HG03095 (cell line): ENCODE results near the gene CTNND1.
"Not testable (repeated sequence)": the region's sequence is repeated elsewhere in the genome, so short reads cannot be mapped to it uniquely, and the experiment has no call there.

ENCODE experiments used
- ATAC-seq: cut with Tn5 transposase; IDR thresholded peaks from one replicate; pipeline ENCODE4 v1.9.1; 2021; ENCODE audit warnings: moderate library complexity; ENCODE audit not compliant: unreplicated experiment

CTNND1 gene, protein sequence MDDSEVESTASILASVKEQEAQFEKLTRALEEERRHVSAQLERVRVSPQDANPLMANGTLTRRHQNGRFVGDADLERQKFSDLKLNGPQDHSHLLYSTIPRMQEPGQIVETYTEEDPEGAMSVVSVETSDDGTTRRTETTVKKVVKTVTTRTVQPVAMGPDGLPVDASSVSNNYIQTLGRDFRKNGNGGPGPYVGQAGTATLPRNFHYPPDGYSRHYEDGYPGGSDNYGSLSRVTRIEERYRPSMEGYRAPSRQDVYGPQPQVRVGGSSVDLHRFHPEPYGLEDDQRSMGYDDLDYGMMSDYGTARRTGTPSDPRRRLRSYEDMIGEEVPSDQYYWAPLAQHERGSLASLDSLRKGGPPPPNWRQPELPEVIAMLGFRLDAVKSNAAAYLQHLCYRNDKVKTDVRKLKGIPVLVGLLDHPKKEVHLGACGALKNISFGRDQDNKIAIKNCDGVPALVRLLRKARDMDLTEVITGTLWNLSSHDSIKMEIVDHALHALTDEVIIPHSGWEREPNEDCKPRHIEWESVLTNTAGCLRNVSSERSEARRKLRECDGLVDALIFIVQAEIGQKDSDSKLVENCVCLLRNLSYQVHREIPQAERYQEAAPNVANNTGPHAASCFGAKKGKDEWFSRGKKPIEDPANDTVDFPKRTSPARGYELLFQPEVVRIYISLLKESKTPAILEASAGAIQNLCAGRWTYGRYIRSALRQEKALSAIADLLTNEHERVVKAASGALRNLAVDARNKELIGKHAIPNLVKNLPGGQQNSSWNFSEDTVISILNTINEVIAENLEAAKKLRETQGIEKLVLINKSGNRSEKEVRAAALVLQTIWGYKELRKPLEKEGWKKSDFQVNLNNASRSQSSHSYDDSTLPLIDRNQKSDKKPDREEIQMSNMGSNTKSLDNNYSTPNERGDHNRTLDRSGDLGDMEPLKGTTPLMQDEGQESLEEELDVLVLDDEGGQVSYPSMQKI

GRCh38 chr11:57761301-57762234 lies at the start of gene CTNND1:
CTNND1 (plus strand) TSS chr11:57761802; CDS start chr11:57791479, 29,677 bp downstream.
- ATAC-seq: peak; percentile 88

GRCh38 chr11:57712256-57713150 lies 49.1 kb upstream of the CTNND1 start, which contains the start of gene TMX2:
TMX2 (plus strand) TSS chr11:57712593; CDS start chr11:57712619, 26 bp downstream.
- peak; percentile 89 for ATAC-seq

DNA sequence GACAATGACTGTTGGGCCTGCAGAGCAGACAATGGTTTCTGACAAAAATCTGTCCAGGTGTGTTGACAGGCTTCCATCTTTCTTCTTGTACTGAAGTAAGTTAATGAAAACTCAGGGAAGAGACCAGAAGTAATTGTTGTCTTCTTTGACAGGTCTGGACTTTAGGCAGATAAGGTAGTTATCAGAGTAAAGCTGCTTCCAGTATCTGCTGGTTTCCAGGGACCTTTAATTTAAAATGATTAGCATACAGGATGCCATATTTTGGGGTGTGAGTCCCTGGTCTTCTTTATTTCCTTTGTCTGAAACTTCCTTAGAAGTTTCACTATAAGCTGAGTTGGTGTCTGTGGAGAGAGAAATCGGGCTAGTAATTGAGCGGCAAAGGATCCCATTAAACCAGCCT lies 47.8 kb upstream of the CTNND1 start:
- ATAC-seq: no peak

DNA sequence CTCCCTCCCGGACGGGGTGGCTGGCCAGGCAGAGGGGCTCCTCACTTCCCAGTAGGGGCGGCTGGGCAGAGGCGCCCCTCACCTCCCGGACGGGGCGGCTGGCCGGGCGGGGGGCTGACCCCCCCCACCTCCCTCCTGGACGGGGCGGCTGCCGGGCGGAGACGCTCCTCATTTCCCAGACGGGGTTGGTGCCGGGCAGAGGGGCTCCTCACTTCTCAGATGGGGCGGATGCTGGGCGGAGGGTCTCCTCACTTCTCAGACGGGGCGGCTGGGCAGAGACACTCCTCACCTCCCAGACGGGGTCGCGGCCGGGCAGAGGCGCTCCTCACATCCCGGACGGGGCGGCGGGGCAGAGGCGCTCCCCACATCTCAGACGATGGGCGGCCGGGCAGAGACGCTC lies 44.9 kb upstream of the CTNND1 start:
- ATAC-seq: not testable (repeated sequence)

DNA sequence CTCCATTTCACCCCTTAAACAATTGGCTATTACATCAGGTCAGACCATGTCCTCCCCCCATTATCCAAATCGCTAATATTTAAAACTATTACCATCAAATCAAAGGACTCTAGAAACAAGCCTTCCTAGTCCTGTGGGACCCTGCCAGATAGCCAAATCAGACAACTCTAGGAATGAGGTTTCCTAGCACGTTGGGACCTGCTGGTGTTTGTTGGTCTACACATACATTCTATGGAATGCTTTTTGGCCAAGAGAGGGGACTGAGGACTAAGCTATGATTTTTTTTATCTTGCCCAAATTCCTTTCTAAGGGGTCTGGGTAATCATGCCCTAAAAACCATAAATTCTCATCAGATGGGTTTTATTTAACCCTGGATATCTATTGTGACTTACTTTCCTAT lies 34.4 kb upstream of the CTNND1 start:
- ATAC-seq: no peak

DNA sequence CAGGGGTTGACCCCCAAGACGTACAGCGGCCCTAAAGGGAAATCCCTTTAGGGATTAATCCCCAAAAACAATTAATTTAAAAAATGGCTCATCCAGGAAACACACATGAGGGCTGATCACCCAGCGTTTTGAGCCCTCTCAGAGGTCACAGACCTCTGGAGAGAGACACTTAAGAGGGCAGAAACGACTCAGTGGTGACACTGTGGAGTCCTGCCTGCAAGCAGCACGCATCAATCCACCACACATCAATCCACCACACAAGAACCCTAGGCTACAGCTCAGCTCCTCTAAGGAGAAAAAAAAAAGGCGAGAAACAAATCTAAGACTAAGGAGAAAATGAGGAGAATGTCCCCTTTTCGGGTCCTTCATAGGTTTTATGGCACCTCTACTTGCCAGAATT lies 32.8 kb upstream of the CTNND1 start:
- ATAC-seq: no peak

- no peak for ATAC-seq
Observed at GRCh38 chr11:57729479-57729878, 32.1 kb upstream of the CTNND1 start.

- ATAC-seq: no peak
Observed at GRCh38 chr11:57732661-57733060, 28.9 kb upstream of the CTNND1 start.

GRCh38 chr11:57735619-57736298 lies 25.8 kb upstream of the CTNND1 start:
- ATAC-seq: no peak

- ATAC-seq: peak; percentile 92
Observed at GRCh38 chr11:57741132-57742086, 20.2 kb upstream of the CTNND1 start, which contains the start of gene SELENOH. SELENOH (plus strand) TSS chr11:57741491; CDS start chr11:57741596, 105 bp downstream.

DNA sequence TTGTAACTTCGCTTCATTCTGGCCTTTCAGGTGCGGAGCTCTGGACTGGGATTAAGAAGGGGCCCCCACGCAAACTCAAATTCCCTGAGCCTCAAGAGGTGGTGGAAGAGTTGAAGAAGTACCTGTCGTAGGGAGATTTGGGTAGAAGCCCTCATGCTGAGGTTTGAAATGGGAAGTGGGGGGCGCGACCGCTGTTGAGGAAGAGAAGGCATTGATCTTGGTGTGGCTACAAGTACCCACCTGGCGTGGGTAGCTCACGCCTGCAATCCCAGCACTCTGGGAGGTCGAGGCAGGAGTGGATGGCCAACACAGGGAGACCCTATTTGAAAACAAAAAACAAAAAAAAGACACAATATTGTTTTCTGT lies 19.5 kb upstream of the CTNND1 start:
- no peak for ATAC-seq

- ATAC-seq: no peak
Observed at GRCh38 chr11:57744357-57744756, 17.2 kb upstream of the CTNND1 start.

DNA sequence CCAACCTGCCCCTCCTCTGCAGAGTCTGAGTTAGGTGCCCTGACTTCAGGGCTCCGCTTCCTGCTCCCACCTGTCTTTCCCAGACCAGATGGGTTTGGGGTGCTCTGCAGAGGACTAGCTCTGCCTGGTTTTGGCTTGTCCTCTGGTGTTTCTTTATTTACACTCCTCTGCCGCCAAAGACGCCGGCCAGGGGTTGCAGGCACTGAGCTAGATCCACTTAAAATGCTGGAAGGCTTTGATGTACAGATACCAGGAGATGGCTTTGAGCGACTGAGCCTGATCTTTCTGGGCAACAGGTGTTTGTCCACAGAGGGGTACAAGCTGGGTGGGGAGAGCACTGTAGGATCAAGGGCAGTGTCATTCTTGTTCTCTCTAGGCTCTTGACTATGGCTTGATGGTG lies 16.4 kb upstream of the CTNND1 start:
- ATAC-seq: no peak

DNA sequence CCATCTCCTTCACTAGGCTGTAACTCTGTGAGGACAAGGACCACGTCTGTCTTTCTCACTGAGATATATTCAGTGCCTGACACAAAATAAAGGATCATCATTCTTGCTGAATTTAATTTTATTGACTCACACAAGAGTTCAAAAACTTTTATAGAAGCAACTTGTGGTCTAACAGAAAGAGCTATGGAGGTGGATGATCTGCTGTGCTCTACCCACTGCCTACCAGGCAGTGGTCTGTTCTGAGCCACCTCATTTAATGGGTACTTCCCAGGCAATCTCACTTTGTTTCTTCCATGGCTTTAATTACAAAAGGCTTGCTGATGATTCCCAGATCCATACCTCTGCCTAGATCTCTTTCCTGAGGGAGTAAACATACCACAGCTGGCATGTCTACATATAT lies 14.7 kb upstream of the CTNND1 start:
- no peak for ATAC-seq

GRCh38 chr11:57751176-57751575 lies 10.4 kb upstream of the CTNND1 start:
- ATAC-seq: no peak

- no peak for ATAC-seq
Observed at GRCh38 chr11:57751676-57752253, 9.8 kb upstream of the CTNND1 start, which contains the start of gene BTBD18. BTBD18 (minus strand) TSS chr11:57751819; CDS start chr11:57751188, 631 bp downstream.

DNA sequence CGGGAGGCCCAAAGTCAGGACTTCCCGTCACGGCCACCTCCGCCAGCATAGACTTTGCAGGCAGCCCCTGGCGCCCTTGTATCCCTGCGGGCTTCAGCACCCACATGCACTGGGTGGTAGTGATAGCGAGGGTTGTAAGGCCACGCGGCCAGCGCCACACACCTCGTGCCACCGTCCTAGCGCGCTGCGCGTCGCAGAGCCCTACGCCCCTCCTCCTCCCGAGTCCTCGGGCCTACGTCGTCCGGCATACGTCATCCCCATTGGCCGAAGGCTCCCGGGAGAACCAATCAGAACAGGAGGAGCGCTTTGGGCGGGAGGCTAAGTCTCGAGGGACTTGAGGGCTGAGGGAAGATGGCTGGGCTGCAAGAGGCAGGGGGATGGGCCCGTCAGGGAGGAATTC lies 8.6 kb upstream of the CTNND1 start:
- no peak for ATAC-seq
